ENCODE results near the gene BBIP1. TPM values are rescaled to one million over a fixed set of nuclear protein-coding genes. Genes with fewer than 3 reads are reported as not detected.

The BBIP1 gene
- total RNA-seq, 1 experiment from 2014 or later = 16.7 TPM

GRCh38 chr10:110915035-110915434, 3.9 kb downstream of the BBIP1 start:
- H3K27me3 Mint-ChIP-seq (ENCODE audit: insufficient read depth, unreplicated experiment) = no peaks in the 10 kb centered on the region
- no peak overlapping the region for H3K4me3 Mint-ChIP-seq (ENCODE audit: unreplicated experiment)
- H3K4me1 ChIP-seq = 0 out of 2 replicates have a peak, but pooled peaks cover 4% of the 10 kb centered on the region
- H3K9me3 ChIP-seq = no peaks in the 10 kb centered on the region
- no peak for DNase-seq
- no peak for TF ChIP-seq CTCF (IDR thresholded peaks at IDR 0.05; ENCODE audit: insufficient read depth in 1 of 2, low read depth in 1 of 2, low read length in 1 of 2, severe bottlenecking in 1 of 2, unreplicated experiment in 1 of 2)
- H3K27me3 ChIP-seq (replicated peaks; ENCODE audit: control insufficient read depth, insufficient read depth, low read length) = no peaks in the 10 kb centered on the region
- ChIA-PET CTCF (no interaction called here), POLR2A (no interaction called here)
- BruUV-seq (replicated peaks) = no TSS peak
- intact Hi-C loops (cut with micrococcal nuclease; ENCODE audit: unreplicated experiment) = loop anchor here (10.0 kb wide), 1 partner anchor 610 kb away; the partner anchor contains the start of gene SMNDC1
- no peaks in the 10 kb centered on the region for H3K36me3 ChIP-seq (ENCODE audit: control insufficient read depth, insufficient read depth, low read length)
- no peaks in the 10 kb centered on the region for H3K9me3 Mint-ChIP-seq (ENCODE audit: unreplicated experiment)
- peaks cover 13% of the 10 kb centered on the region for H3K36me3 Mint-ChIP-seq (ENCODE audit: insufficient read depth, unreplicated experiment)
- H3K4me3 ChIP-seq (ENCODE audit: low read depth, low read length) = no peak overlapping the region
- no peak overlapping the region for H3K27ac Mint-ChIP-seq (ENCODE audit: unreplicated experiment)
- H3K4me1 Mint-ChIP-seq (ENCODE audit: low read depth, unreplicated experiment) = peaks cover 15% of the 10 kb centered on the region

DNA sequence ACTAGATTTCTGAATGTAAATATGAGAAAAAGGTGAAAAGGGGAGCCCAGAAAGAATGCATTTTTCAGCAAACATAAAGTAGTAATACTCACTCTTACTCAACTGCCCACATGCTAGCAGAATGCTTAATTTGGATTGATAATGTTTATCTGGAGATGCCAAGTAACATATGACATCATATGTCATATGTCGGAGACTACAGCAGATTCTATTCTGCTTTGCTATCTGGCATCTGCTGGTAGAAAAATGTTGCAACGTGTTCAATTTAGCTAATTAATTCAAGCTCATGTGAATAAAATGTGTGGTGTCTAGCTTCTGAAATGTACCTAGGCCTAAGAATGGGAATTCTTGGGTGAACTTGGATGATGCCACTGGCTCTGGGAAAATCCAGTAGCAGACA, 4.5 kb downstream of the BBIP1 start:
- no peaks in the 10 kb centered on the region for H3K27me3 Mint-ChIP-seq (ENCODE audit: insufficient read depth, unreplicated experiment)
- no peaks in the 10 kb centered on the region for H3K36me3 ChIP-seq (ENCODE audit: control insufficient read depth, insufficient read depth, low read length)
- no peaks in the 10 kb centered on the region for H3K9me3 ChIP-seq
- DNase-seq = no peak
- no peak overlapping the region for H3K27ac Mint-ChIP-seq (ENCODE audit: unreplicated experiment)
- ChIA-PET CTCF (no interaction called here), POLR2A (no interaction called here)
- H3K4me3 Mint-ChIP-seq (ENCODE audit: unreplicated experiment) = no peak overlapping the region
- H3K4me3 ChIP-seq (ENCODE audit: low read depth, low read length) = no peak overlapping the region
- H3K4me1 Mint-ChIP-seq (ENCODE audit: low read depth, unreplicated experiment) = peaks cover 15% of the 10 kb centered on the region
- H3K36me3 Mint-ChIP-seq (ENCODE audit: insufficient read depth, unreplicated experiment) = peaks cover 13% of the 10 kb centered on the region
- no TSS peak for BruUV-seq (replicated peaks)
- 0 out of 2 replicates have a peak, but pooled peaks cover 4% of the 10 kb centered on the region for H3K4me1 ChIP-seq
- no peak for TF ChIP-seq CTCF (IDR thresholded peaks at IDR 0.05; ENCODE audit: insufficient read depth in 1 of 2, low read depth in 1 of 2, low read length in 1 of 2, severe bottlenecking in 1 of 2, unreplicated experiment in 1 of 2)
- no peaks in the 10 kb centered on the region for H3K27me3 ChIP-seq (replicated peaks; ENCODE audit: control insufficient read depth, insufficient read depth, low read length)
- intact Hi-C loops (cut with micrococcal nuclease; ENCODE audit: unreplicated experiment) = loop anchor here (10.0 kb wide), 1 partner anchor 610 kb away; the partner anchor contains the start of gene SMNDC1
- H3K9me3 Mint-ChIP-seq (ENCODE audit: unreplicated experiment) = no peaks in the 10 kb centered on the region

GRCh38 chr10:110912374-110912773, 6.6 kb downstream of the BBIP1 start:
- H3K36me3 ChIP-seq (ENCODE audit: control insufficient read depth, insufficient read depth, low read length) = no peaks in the 10 kb centered on the region
- no peaks in the 10 kb centered on the region for H3K9me3 ChIP-seq
- no TSS peak for BruUV-seq (replicated peaks)
- H3K4me3 ChIP-seq (ENCODE audit: low read depth, low read length) = no peak overlapping the region
- intact Hi-C loops (cut with micrococcal nuclease; ENCODE audit: unreplicated experiment) = loop anchor here (10.0 kb wide), 1 partner anchor 608 kb away; the partner anchor contains the start of gene SMNDC1
- DNase-seq = no peak
- H3K27me3 ChIP-seq (replicated peaks; ENCODE audit: control insufficient read depth, insufficient read depth, low read length) = no peaks in the 10 kb centered on the region
- Mint-ChIP-seq H3K4me3 (ENCODE audit: unreplicated experiment) (no peak overlapping the region), H3K9me3 (ENCODE audit: unreplicated experiment) (no peaks in the 10 kb centered on the region), H3K36me3 (ENCODE audit: insufficient read depth, unreplicated experiment) (no peaks in the 10 kb centered on the region), H3K27ac (ENCODE audit: unreplicated experiment) (no peak overlapping the region), H3K4me1 (ENCODE audit: low read depth, unreplicated experiment) (peaks cover 8% of the 10 kb centered on the region), H3K27me3 (ENCODE audit: insufficient read depth, unreplicated experiment) (no peaks in the 10 kb centered on the region)
- H3K4me1 ChIP-seq = no peaks in the 10 kb centered on the region
- ChIA-PET POLR2A (no interaction called here), CTCF (no interaction called here)
- no peak for TF ChIP-seq CTCF (IDR thresholded peaks at IDR 0.05; ENCODE audit: insufficient read depth in 1 of 2, low read depth in 1 of 2, low read length in 1 of 2, severe bottlenecking in 1 of 2, unreplicated experiment in 1 of 2)

All from Caco-2 (cell line).